Measurements from ENCODE around the gene FTL. TPM values are rescaled to one million over a fixed set of nuclear protein-coding genes. Genes with fewer than 3 reads are reported as not detected.

Gene FTL
- total RNA-seq, 2 experiments from 2014 or later: 616 to 627 TPM

GRCh38 chr19:49016067-49016839 is 51.1 kb downstream of the FTL start:
- TF ChIP-seq CTCF (IDR thresholded peaks at IDR 0.05): no peak
- intact Hi-C loops (cut with DNase I, micrococcal nuclease): loop anchor here in 1 of 2 experiments (5.0 kb wide), 1 partner anchor 41 kb away; the partner anchor contains the start of gene CGB7
- CTCF ChIA-PET: no interaction called here
- POLR2A ChIA-PET: no interaction called here
- Histone ChIP-seq H3K4me1 (ENCODE audit: insufficient read depth, low read length) (peaks cover 37% of the 10 kb centered on the region), H3K36me3 (ENCODE audit: insufficient read depth, low read length) (peaks cover 6% of the 10 kb centered on the region), H3K27me3 (ENCODE audit: control insufficient read depth in 1 of 2, insufficient read depth in 2 of 2, low read length in 2 of 2) (peaks cover 0 to 4% of the 10 kb centered on the region in 2 experiments), H3K9me3 (ENCODE audit: control insufficient read depth in 1 of 2, insufficient read depth in 1 of 2, low read length in 2 of 2) (no peaks in the 10 kb centered on the region), H3K27ac (ENCODE audit: low read depth in 1 of 2, low read length in 2 of 2) (no peak overlapping the region), H3K4me3 (ENCODE audit: low read length) (no peak overlapping the region)
- DNase-seq (no peak), ATAC-seq (ENCODE audit: poor library complexity) (no peak)
- Mint-ChIP-seq H3K27me3 (peaks cover 5% of the 10 kb centered on the region), H3K36me3 (ENCODE audit: low read depth) (peaks cover 19% of the 10 kb centered on the region), H3K4me1 (ENCODE audit: low read depth) (peaks cover 24% of the 10 kb centered on the region), H3K9me3 (no peaks in the 10 kb centered on the region), H3K4me3 (peak overlapping the region; percentile 82), H3K27ac (no peak overlapping the region)

Small RNA genes within 50 kb of the gene (microRNA-seq; reads per million reads assigned to microRNA genes)
- not detected for gene MIR6798 (ENCODE audit: borderline microRNAs expressed, borderline replicate concordance)

Other genes with a start within 250 kb of the FTL start
- under 1 TPM; 0.47 to 0.50 TPM for gene MAMSTR, start 245.6 kb upstream of the FTL start, total RNA-seq
- gene RASIP1, start 224.7 kb upstream of the FTL start, total RNA-seq: under 1 TPM; 0.55 to 0.56 TPM
- gene IZUMO1, start 218.4 kb upstream of the FTL start, total RNA-seq: not detected
- gene FUT1, start 212.7 kb upstream of the FTL start, total RNA-seq: not detected
- not detected for gene FGF21, start 209.8 kb upstream of the FTL start, total RNA-seq
- 10 to 100 TPM; 10.5 to 11.0 TPM for gene BCAT2, start 154.3 kb upstream of the FTL start, total RNA-seq
- gene HSD17B14, start 128.8 kb upstream of the FTL start, total RNA-seq: 1 to 10 TPM in 1 of 2 experiments, under 1 TPM in 1; 0.93 to 1.3 TPM
- 1 to 10 TPM; 1.4 to 2.7 TPM for gene PLEKHA4, start 96.7 kb upstream of the FTL start, total RNA-seq
- gene PPP1R15A, start 92.9 kb upstream of the FTL start, total RNA-seq: 100 to 1,000 TPM; 569 to 584 TPM
- gene TULP2, start 66.6 kb upstream of the FTL start, total RNA-seq: not detected
- 10 to 100 TPM; 73.7 to 77.0 TPM for gene NUCB1, start 65.0 kb upstream of the FTL start, total RNA-seq
- 1 to 10 TPM; 1.1 to 1.8 TPM for gene DHDH, start 31.6 kb upstream of the FTL start, total RNA-seq
- gene BAX, start 10.4 kb upstream of the FTL start, total RNA-seq: 10 to 100 TPM; 52.9 to 60.4 TPM
- 10 to 100 TPM; 13.2 to 14.1 TPM for gene GYS1, start 28.0 kb downstream of the FTL start, total RNA-seq
- 10 to 100 TPM; 10.7 to 12.3 TPM for gene RUVBL2, start 28.6 kb downstream of the FTL start, total RNA-seq
- not detected for gene LHB, start 51.8 kb downstream of the FTL start, total RNA-seq
- not detected for gene CGB3, start 59.0 kb downstream of the FTL start, total RNA-seq
- gene CGB2, start 66.6 kb downstream of the FTL start, total RNA-seq: not detected
- not detected for gene CGB1, start 71.6 kb downstream of the FTL start, total RNA-seq
- gene CGB5, start 78.5 kb downstream of the FTL start, total RNA-seq: not detected
- not detected for gene CGB8, start 83.8 kb downstream of the FTL start, total RNA-seq
- gene CGB7, start 92.4 kb downstream of the FTL start, total RNA-seq: not detected
- not detected for gene NTF4, start 99.5 kb downstream of the FTL start, total RNA-seq
- gene KCNA7, start 107.4 kb downstream of the FTL start, total RNA-seq: not detected
- gene SNRNP70, start 120.1 kb downstream of the FTL start, total RNA-seq: 100 to 1,000 TPM; 375 to 397 TPM
- gene LIN7B, start 149.1 kb downstream of the FTL start, total RNA-seq: 1 to 10 TPM; 6.4 to 6.6 TPM
- 1 to 10 TPM; 1.5 to 2.3 TPM for gene C19orf73, start 153.8 kb downstream of the FTL start, total RNA-seq
- gene PPFIA3, start 154.2 kb downstream of the FTL start, total RNA-seq: 1 to 10 TPM; 2.0 to 2.8 TPM
- not detected for gene HRC, start 190.1 kb downstream of the FTL start, total RNA-seq
- not detected for gene TRPM4, start 192.5 kb downstream of the FTL start, total RNA-seq

Data from CD4-positive, alpha-beta T cell (primary cell).